IMR-90 (cell line): ENCODE results near the gene SEMA3E. TPM values are rescaled to one million over a fixed set of nuclear protein-coding genes. Genes with fewer than 3 reads are reported as not detected.

Experiments
- ATAC-seq: fragments of 200-7000 bp; cut with Tn5 transposase; 2 replicates; pipeline ENCODE4 v1.9.1; 2020; ENCODE audit warnings: low read depth, mild to moderate bottlenecking, moderate library complexity
- BruUV-seq: library from RNA; stranded (reverse); fragments of 400-500 nt; replicated peaks from 2 replicates; lab custom pipeline; 2021; lab: Mats Ljungman, UMichigan
- CTCF ChIA-PET: fragments of 300-600 bp; formaldehyde crosslinking; extraction: SDS; loops from one replicate; lab custom pipeline; 2021; ENCODE audit warnings: antibody characterized with exemption; lab: Yijun Ruan, JAX
- POLR2A ChIA-PET: fragments of 300-600 bp; sonication (Branson Sonifier 250); formaldehyde crosslinking; loops from one replicate; lab custom pipeline; 2022; ENCODE audit warnings: antibody characterized with exemption; ENCODE audit not compliant: unreplicated experiment; lab: Charles Lee
- DNase-seq: peaks from one replicate; pipeline ENCODE4 v3.0.0; 2013
- H2AFZ ChIP-seq: replicated peaks from 2 replicates; pipeline ENCODE3; 2013; ENCODE audit warnings: low read length, mild to moderate bottlenecking; ENCODE audit not compliant: poor library complexity
- H2AK5ac ChIP-seq: 2 replicates; pipeline ENCODE4 v1.6.1; 2013; ENCODE audit warnings: low read depth, low read length, inconsistent platforms
- H2AK9ac ChIP-seq: replicated peaks from 2 replicates; pipeline ENCODE3; 2013; ENCODE audit warnings: mild to moderate bottlenecking, low read depth, low read length, moderate library complexity; ENCODE audit not compliant: poor library complexity
- H2BK120ac ChIP-seq: 2 replicates; pipeline ENCODE4 v1.6.1; 2013; ENCODE audit warnings: low read depth, low read length, inconsistent platforms
- H2BK15ac ChIP-seq: 3 replicates; pipeline ENCODE4 v1.6.1; 2013; ENCODE audit warnings: low read depth, low read length, inconsistent platforms
- H2BK20ac ChIP-seq: 2 replicates; pipeline ENCODE4 v1.6.1; 2013; ENCODE audit warnings: low read depth, mild to moderate bottlenecking, inconsistent platforms, low read length, moderate library complexity
- H2BK5ac ChIP-seq: 2 replicates; pipeline ENCODE4 v1.6.1; 2013; ENCODE audit warnings: mild to moderate bottlenecking, low read depth, low read length, inconsistent platforms; ENCODE audit not compliant: poor library complexity, severe bottlenecking
- H3K14ac ChIP-seq: replicated peaks from 2 replicates; pipeline ENCODE4 v1.6.1; 2013; ENCODE audit warnings: low read depth, low read length, inconsistent platforms
- H3K18ac ChIP-seq: 2 replicates; pipeline ENCODE4 v1.6.1; 2013; ENCODE audit warnings: low read depth, low read length, control low read depth
- H3K23ac ChIP-seq: 2 replicates; pipeline ENCODE4 v1.6.1; 2013; ENCODE audit warnings: low read depth, low read length, inconsistent platforms
- H3K27ac ChIP-seq: 2 replicates; pipeline ENCODE4 v1.5.1; 2013; ENCODE audit warnings: mild to moderate bottlenecking, control low read depth, low read length; ENCODE audit not compliant: insufficient read depth
- H3K27me3 ChIP-seq: 2 replicates; pipeline ENCODE4 v1.6.1; 2013; ENCODE audit warnings: low read length; ENCODE audit not compliant: control insufficient read depth, insufficient read depth
- H3K36me3 ChIP-seq: 2 replicates; pipeline ENCODE4 v1.6.1; 2013; ENCODE audit warnings: low read length, mixed read lengths; ENCODE audit not compliant: control insufficient read depth, insufficient read depth
- H3K4ac ChIP-seq: 2 replicates; pipeline ENCODE4 v1.6.1; 2013; ENCODE audit warnings: low read depth, low read length, inconsistent platforms
- H3K4me1 ChIP-seq: 2 replicates; pipeline ENCODE4 v1.6.1; 2013; ENCODE audit warnings: low read length, mixed read lengths; ENCODE audit not compliant: control insufficient read depth, insufficient read depth
- H3K4me2 ChIP-seq: 2 replicates; pipeline ENCODE4 v1.6.1; 2013; ENCODE audit warnings: low read depth, mild to moderate bottlenecking, control low read depth, low read length, moderate library complexity
- H3K4me3 ChIP-seq: 2 replicates; pipeline ENCODE4 v1.5.1; 2013; ENCODE audit warnings: low read depth, mild to moderate bottlenecking, control low read depth, low read length, moderate library complexity; ENCODE audit not compliant: insufficient read depth
- H3K56ac ChIP-seq: 2 replicates; pipeline ENCODE4 v1.6.1; 2013; ENCODE audit warnings: low read length, inconsistent platforms; ENCODE audit not compliant: insufficient read depth; ENCODE audit errors: extremely low read depth
- H3K79me1 ChIP-seq, 2 experiments: 2 replicates each; pipeline ENCODE4 v1.6.1; 2013; ENCODE audit warnings: low read length in 2 of 2, inconsistent platforms in 1 of 2, low read depth in 1 of 2
- H3K9ac ChIP-seq: 2 replicates; pipeline ENCODE4 v1.6.1; 2013; ENCODE audit warnings: low read depth, low read length, control low read depth
- H3K9me1 ChIP-seq: 2 replicates; pipeline ENCODE4 v1.6.1; 2013; ENCODE audit warnings: low read length, inconsistent platforms; ENCODE audit not compliant: insufficient read depth
- H3K9me3 ChIP-seq: 2 replicates; pipeline ENCODE4 v1.6.1; 2013; ENCODE audit warnings: low read length; ENCODE audit not compliant: control insufficient read depth, insufficient read depth
- H4K20me1 ChIP-seq: 2 replicates; pipeline ENCODE4 v1.6.1; 2013; ENCODE audit warnings: low read length, inconsistent platforms; ENCODE audit not compliant: insufficient read depth
- H4K5ac ChIP-seq: 2 replicates; pipeline ENCODE4 v1.6.1; 2013; ENCODE audit warnings: mild to moderate bottlenecking, low read depth, low read length, control low read depth
- H4K8ac ChIP-seq, 2 experiments: 2 replicates each; pipeline ENCODE4 v1.6.1; 2013; ENCODE audit warnings: low read depth in 2 of 2, low read length in 2 of 2, control low read depth in 1 of 2, inconsistent platforms in 1 of 2
- H4K91ac ChIP-seq: 2 replicates; pipeline ENCODE4 v1.6.1; 2013; ENCODE audit warnings: low read depth, low read length, inconsistent platforms; ENCODE audit not compliant: insufficient read depth
- BHLHE40 ChIP-seq: fragments of 150-350 bp; IDR thresholded peaks from 2 replicates; pipeline ENCODE4 v1.6.1; 2016; ENCODE audit warnings: mild to moderate bottlenecking, low read depth, low read length
- CEBPB ChIP-seq: IDR thresholded peaks from 2 replicates; pipeline ENCODE4 v1.6.1; 2012; ENCODE audit warnings: low read depth, low read length, improper control_type of control experiment
- CHD1 ChIP-seq: IDR thresholded peaks from 2 replicates; pipeline ENCODE4 v1.6.1; 2012; ENCODE audit warnings: low read depth, low read length, improper control_type of control experiment
- MAFK ChIP-seq: IDR thresholded peaks from 2 replicates; pipeline ENCODE4 v1.6.1; 2012; ENCODE audit warnings: low read depth, low read length, improper control_type of control experiment
- MAZ ChIP-seq: IDR thresholded peaks from 2 replicates; pipeline ENCODE4 v1.6.1; 2012; ENCODE audit warnings: low read depth, mild to moderate bottlenecking, low read length, improper control_type of control experiment, moderate library complexity, borderline replicate concordance
- POLR2A ChIP-seq: IDR thresholded peaks from 2 replicates; pipeline ENCODE4 v1.6.1; 2012; ENCODE audit warnings: mild to moderate bottlenecking, low read depth, low read length
- RAD21 ChIP-seq: IDR thresholded peaks from 2 replicates; pipeline ENCODE4 v1.6.1; 2012; ENCODE audit warnings: low read length, improper control_type of control experiment
- RCOR1 ChIP-seq: IDR thresholded peaks from 2 replicates; pipeline ENCODE4 v1.6.1; 2012; ENCODE audit warnings: mild to moderate bottlenecking, low read length, improper control_type of control experiment; ENCODE audit not compliant: insufficient replicate concordance
- RFX5 ChIP-seq: IDR thresholded peaks from 2 replicates; pipeline ENCODE4 v1.8.0; 2012; ENCODE audit warnings: low read depth, mild to moderate bottlenecking, low read length, moderate library complexity
- WGBS, 2 experiments: methylation state at CpG; one replicate each; pipeline versions ENCODE4 v1.1.5 to v1.1.7; 2013; ENCODE audit warnings: missing lambda C conversion rate in 2 of 2; ENCODE audit not compliant: insufficient read length in 1 of 2; ENCODE audit errors: extremely low coverage in 2 of 2; 5-methylcytosine and 5-hydroxymethylcytosine counted together
- dilution Hi-C: fragments of 300-500 bp; cut with HindIII; formaldehyde crosslinking; loops from one replicate; pipeline ENCODE4 v1.14.3; 2018; ENCODE audit warnings: low sequenced_read_pairs; ENCODE audit not compliant: unreplicated experiment
- in situ Hi-C: fragments of 300-500 bp; cut with MboI; formaldehyde crosslinking; loops from 3 replicates; pipeline ENCODE4 v1.14.3; 2019; ENCODE audit warnings: low sequenced_read_pairs, inconsistent platforms, mixed read lengths
- intact Hi-C: fragments of 100-400 bp; cut with micrococcal nuclease; formaldehyde crosslinking; loops from 2 replicates; pipeline ENCODE4 v1.10.0; 2022
- polyA plus RNA-seq, 3 experiments: library from polyadenylated mRNA; depleted of rRNA; stranded (reverse); fragments of >200 nt; gene quantifications; 2 replicates each; pipeline ENCODE4 v1.2.3, GENCODE V29; 2012; ENCODE audit warnings: low replicate concordance in 1 of 3
- total RNA-seq: library from RNA; depleted of rRNA; stranded (reverse); fragments of >200 nt; gene quantifications from 2 replicates; pipeline ENCODE4 v1.2.3, GENCODE V29; 2012
- TF ChIP-seq, protein P1 (sequence below): conservative IDR thresholded peaks from 2 replicates; pipeline ENCODE4 v1.5.1; 2012; ENCODE audit warnings: mild to moderate bottlenecking, low read depth, low read length, improper control_type of control experiment

Gene SEMA3E
- total and polyA plus RNA-seq, 2 of the 4 experiments (the other 2 are of a cell fraction): 0.31 to 0.72 TPM

DNA sequence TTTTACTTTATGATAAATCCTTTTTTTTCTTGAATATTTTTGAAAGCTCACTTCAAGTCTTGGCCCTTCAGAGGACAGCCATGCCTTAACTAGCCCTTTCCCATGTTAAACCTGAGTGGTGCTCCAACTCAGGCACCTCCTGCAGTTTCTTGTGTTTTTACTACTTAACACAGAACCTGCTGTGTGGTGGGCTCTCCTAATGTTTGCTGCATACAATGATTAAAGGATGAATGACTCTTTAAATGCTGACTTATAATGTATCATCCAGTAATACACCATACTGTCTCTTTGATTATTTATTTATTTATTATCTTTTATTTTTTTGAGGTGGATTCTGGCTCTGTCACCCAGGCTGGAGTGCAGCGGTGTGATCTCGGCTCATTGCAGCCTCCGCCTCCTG is 179.4 kb downstream of the SEMA3E start:
- peak overlapping the region in 1 of 2 experiments; percentile 46; a peak in 1 of 4 replicates for H4K8ac ChIP-seq
- TF ChIP-seq MAZ: no peak
- TF ChIP-seq BHLHE40: no peak
- TF ChIP-seq CHD1: no peak
- TF ChIP-seq, protein P1, sequence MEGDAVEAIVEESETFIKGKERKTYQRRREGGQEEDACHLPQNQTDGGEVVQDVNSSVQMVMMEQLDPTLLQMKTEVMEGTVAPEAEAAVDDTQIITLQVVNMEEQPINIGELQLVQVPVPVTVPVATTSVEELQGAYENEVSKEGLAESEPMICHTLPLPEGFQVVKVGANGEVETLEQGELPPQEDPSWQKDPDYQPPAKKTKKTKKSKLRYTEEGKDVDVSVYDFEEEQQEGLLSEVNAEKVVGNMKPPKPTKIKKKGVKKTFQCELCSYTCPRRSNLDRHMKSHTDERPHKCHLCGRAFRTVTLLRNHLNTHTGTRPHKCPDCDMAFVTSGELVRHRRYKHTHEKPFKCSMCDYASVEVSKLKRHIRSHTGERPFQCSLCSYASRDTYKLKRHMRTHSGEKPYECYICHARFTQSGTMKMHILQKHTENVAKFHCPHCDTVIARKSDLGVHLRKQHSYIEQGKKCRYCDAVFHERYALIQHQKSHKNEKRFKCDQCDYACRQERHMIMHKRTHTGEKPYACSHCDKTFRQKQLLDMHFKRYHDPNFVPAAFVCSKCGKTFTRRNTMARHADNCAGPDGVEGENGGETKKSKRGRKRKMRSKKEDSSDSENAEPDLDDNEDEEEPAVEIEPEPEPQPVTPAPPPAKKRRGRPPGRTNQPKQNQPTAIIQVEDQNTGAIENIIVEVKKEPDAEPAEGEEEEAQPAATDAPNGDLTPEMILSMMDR: no peak
- no peak for TF ChIP-seq POLR2A
- no peak for TF ChIP-seq MAFK
- no peak for TF ChIP-seq RFX5
- TF ChIP-seq RCOR1: no peak
- TF ChIP-seq CEBPB: no peak
- TF ChIP-seq RAD21: no peak
- CTCF ChIA-PET: interaction anchor here (0.7 kb wide), 1 partner anchor 263 kb away, joined by 3 read pairs; no protein-coding TSS in a partner anchor
- H2AK5ac ChIP-seq: 0 out of 2 replicates have a peak overlapping the region, but pooled peaks have one; percentile 23
- peaks cover 1% of the 10 kb centered on the region; the same call in 1 of the 2 replicates for H3K27me3 ChIP-seq
- H4K5ac ChIP-seq: no peak overlapping the region
- peak overlapping the region; percentile 41; the same call in 1 of the 2 replicates for H3K4ac ChIP-seq
- H4K20me1 ChIP-seq: no peaks in the 10 kb centered on the region
- no peak overlapping the region for H3K14ac ChIP-seq
- no peak overlapping the region; the same call in 1 of the 2 replicates for H3K4me2 ChIP-seq
- POLR2A ChIA-PET: no interaction called here
- no CpG with 5 or more reads among the region's 3 CpGs for WGBS, 2 experiments
- no peaks in the 10 kb centered on the region for H3K36me3 ChIP-seq
- in situ Hi-C loops (no loop called here), intact Hi-C loops (loop anchor here (5.0 kb wide), 1 partner anchor 68 kb away; no protein-coding TSS in a partner anchor), dilution Hi-C loops (no loop called here)
- no peak overlapping the region for H3K23ac ChIP-seq
- ATAC-seq (0 out of 2 replicates have a peak, but pooled peaks have one; percentile 7), DNase-seq (no peak)
- H4K91ac ChIP-seq: no peak overlapping the region
- H3K27ac ChIP-seq: no peak overlapping the region
- no TSS peak for BruUV-seq
- H3K79me1 ChIP-seq: no peaks in the 10 kb centered on the region
- no peak overlapping the region for H2BK5ac ChIP-seq
- peak overlapping the region; percentile 53; the same call in 1 of the 2 replicates for H3K18ac ChIP-seq
- H2BK15ac ChIP-seq: peak overlapping the region; percentile 84; the same call in 1 of the 3 replicates
- H3K56ac ChIP-seq: no peak overlapping the region
- no peaks in the 10 kb centered on the region for H3K4me1 ChIP-seq
- no peaks in the 10 kb centered on the region for H3K9me3 ChIP-seq
- no peak overlapping the region for H3K9ac ChIP-seq
- peak overlapping the region; percentile 14; the same call in 1 of the 2 replicates for H2BK120ac ChIP-seq
- H2AK9ac ChIP-seq: no peak overlapping the region
- 0 out of 2 replicates have a peak, but pooled peaks cover 2% of the 10 kb centered on the region for H3K9me1 ChIP-seq
- H2BK20ac ChIP-seq: peak overlapping the region; percentile 70; the same call in 1 of the 2 replicates
- no peak overlapping the region for H3K4me3 ChIP-seq
- no peak overlapping the region for H2AFZ ChIP-seq
